Osteocyte (in vitro differentiated cells): ENCODE data around the gene TSPEAR. TPM values are rescaled to one million over a fixed set of nuclear protein-coding genes. Genes with fewer than 3 reads are reported as not detected.
A peak's percentile ranks its signal among the peaks of the same experiment; 100 is the strongest.

Experiments
- DNase-seq: peaks from one replicate; pipeline ENCODE4 v3.0.0; 2021; ENCODE audit warnings: mixed read lengths; ENCODE audit not compliant: unreplicated experiment; ENCODE audit errors: extremely low spot score
- H3K27ac Mint-ChIP-seq: one replicate; pipeline ENCODE4 v1.8.0; 2021; ENCODE audit warnings: mild to moderate bottlenecking, mixed read lengths; ENCODE audit not compliant: unreplicated experiment
- H3K27me3 Mint-ChIP-seq: one replicate; pipeline ENCODE4 v1.8.0; 2021; ENCODE audit warnings: mixed read lengths; ENCODE audit not compliant: unreplicated experiment
- H3K36me3 Mint-ChIP-seq: one replicate; pipeline ENCODE4 v1.8.0; 2021; ENCODE audit warnings: mixed read lengths; ENCODE audit not compliant: unreplicated experiment
- H3K4me1 Mint-ChIP-seq: one replicate; pipeline ENCODE4 v1.8.0; 2021; ENCODE audit warnings: mixed read lengths; ENCODE audit not compliant: unreplicated experiment
- H3K4me3 Mint-ChIP-seq: one replicate; pipeline ENCODE4 v1.8.0; 2021; ENCODE audit warnings: mild to moderate bottlenecking, moderate library complexity, mixed read lengths; ENCODE audit not compliant: unreplicated experiment
- H3K9me3 Mint-ChIP-seq: one replicate; pipeline ENCODE4 v1.8.0; 2021; ENCODE audit warnings: mixed read lengths; ENCODE audit not compliant: unreplicated experiment
- total RNA-seq: library from RNA; stranded (reverse); gene quantifications from 2 replicates; pipeline ENCODE4 v1.2.1, GENCODE V29; 2021
- TF ChIP-seq, protein P1 (sequence below): fragments of 200-600 bp; sonication (generic); IDR thresholded peaks from 2 replicates; pipeline ENCODE4 v1.5.0; 2021; ENCODE audit warnings: antibody characterized with exemption, mild to moderate bottlenecking, moderate library complexity

TSPEAR gene
- total RNA-seq, 1 donor from 2014 or later, result not detected

DNA sequence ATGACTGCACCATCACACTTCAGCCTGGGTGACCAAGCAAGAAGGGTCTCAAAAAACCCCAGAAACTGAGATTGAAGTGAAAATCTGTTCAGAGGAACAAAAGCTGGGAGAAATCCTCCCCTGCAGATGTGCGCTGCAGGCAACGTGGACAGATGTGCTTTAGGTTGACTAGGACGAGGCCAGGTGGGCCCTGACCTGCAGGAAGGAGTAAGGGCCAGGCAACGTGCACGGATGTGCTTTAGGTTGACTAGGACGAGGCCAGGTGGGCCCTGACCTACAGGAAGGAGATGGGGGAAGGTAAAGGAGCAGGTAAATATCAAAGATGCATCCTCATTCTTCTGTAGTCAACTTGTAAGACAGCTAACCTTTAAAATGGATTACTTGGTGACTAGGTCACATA, 26.9 kb downstream of the TSPEAR start:
- TF ChIP-seq, protein P1, sequence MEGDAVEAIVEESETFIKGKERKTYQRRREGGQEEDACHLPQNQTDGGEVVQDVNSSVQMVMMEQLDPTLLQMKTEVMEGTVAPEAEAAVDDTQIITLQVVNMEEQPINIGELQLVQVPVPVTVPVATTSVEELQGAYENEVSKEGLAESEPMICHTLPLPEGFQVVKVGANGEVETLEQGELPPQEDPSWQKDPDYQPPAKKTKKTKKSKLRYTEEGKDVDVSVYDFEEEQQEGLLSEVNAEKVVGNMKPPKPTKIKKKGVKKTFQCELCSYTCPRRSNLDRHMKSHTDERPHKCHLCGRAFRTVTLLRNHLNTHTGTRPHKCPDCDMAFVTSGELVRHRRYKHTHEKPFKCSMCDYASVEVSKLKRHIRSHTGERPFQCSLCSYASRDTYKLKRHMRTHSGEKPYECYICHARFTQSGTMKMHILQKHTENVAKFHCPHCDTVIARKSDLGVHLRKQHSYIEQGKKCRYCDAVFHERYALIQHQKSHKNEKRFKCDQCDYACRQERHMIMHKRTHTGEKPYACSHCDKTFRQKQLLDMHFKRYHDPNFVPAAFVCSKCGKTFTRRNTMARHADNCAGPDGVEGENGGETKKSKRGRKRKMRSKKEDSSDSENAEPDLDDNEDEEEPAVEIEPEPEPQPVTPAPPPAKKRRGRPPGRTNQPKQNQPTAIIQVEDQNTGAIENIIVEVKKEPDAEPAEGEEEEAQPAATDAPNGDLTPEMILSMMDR, result no peak
- Mint-ChIP-seq H3K9me3 (no peaks in the 10 kb centered on the region), H3K36me3 (no peaks in the 10 kb centered on the region), H3K27ac (no peak overlapping the region), H3K4me3 (no peak overlapping the region), H3K27me3 (peaks cover 77% of the 10 kb centered on the region), H3K4me1 (peaks cover 15% of the 10 kb centered on the region)
- DNase-seq, result peak; percentile 34

DNA sequence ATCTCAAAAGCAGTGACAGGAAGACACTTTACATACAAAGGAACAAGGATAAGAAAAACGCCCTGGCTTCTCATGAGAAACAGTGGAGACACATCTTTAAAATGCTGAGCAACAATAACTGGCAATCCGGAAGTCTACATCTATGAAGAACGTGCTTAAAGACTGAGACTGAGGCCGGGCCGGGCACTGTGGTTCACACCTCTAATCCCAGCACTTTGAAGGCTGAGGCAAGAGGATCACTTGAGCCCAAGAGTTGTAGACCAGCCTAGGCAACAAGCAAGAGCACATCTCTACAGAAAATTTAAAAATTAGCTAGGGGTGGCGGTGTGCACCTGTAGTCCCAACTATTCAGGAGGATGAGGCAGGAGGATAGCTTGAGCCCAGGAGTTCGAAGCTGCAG, 27.3 kb downstream of the TSPEAR start:
- Mint-ChIP-seq H3K4me3 (no peak overlapping the region), H3K9me3 (no peaks in the 10 kb centered on the region), H3K4me1 (peaks cover 15% of the 10 kb centered on the region), H3K36me3 (no peaks in the 10 kb centered on the region), H3K27me3 (peaks cover 81% of the 10 kb centered on the region), H3K27ac (no peak overlapping the region)
- TF ChIP-seq, protein P1, result no peak
- DNase-seq, result peak; percentile 56

DNA sequence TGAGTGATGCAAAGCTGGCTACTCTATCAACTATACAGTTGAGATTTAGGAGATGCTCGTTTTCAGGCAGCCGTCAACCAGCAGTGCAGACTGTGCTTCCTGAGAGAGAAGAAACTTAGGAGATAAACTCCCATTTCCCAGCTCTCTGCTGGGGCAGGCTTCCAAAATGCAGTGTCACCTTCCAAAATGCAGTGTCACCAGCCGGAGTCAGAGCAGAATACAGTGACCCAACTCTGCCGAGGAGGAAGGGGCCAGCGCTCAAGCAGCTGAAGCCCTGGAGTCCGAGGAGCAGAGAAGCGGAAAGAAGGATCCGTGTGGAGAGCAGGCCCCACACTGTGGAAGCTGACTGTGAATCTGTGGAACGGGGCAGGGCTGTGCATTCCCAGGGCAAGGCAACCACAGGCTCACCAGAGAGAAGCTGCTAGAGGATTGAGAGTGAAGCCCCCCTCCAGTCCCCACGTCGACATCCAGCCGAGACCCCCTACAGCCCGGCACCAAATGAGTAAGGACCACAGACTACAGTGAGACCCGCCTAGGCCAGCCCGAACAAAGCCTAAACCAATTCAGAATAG, 28.7 kb downstream of the TSPEAR start:
- Mint-ChIP-seq H3K4me1 (peaks cover 11% of the 10 kb centered on the region), H3K36me3 (no peaks in the 10 kb centered on the region), H3K4me3 (no peak overlapping the region), H3K27ac (no peak overlapping the region), H3K27me3 (peaks cover 72% of the 10 kb centered on the region), H3K9me3 (no peaks in the 10 kb centered on the region)
- peak; percentile 42 for DNase-seq
- TF ChIP-seq, protein P1, result no peak

DNA sequence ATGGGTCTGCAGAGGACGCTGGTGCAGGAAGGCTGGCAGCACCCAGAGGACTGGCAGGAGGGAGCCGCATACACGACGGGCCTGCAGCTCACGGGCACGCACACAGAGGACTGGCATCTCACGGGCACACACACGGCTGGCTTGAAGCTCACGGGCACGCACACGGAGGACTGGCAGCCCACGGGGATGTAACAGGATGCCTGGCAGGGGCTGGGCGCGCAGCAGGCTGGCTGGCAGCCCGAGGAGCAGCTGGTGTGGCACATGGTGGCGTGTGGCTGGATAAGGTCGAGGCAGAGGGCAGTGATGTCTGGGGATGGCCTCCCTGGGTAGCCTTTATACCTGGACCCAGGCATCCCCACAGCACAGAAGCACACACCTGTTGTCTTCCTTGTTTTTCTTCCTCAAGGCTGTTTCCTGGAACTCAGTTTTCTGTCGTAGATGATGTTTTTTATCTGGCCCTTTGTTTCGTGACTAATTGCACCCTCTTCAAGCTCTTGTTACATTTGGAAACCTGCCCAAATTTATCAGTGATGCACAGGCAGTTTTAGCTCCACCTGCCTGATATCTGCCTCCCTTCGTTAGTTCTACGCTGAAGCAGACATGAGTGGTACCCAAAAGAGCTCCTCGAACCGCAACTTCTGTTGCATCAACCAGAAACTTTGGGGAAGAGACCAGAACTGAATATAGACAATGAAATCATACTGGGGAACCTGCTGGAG, 29.4 kb downstream of the TSPEAR start, which contains the start of gene KRTAP12-1:
Gene KRTAP12-1 (minus strand): TSS at position 303 of the 719 bp plus-strand sequence. CDS start 40 bp downstream, at position 263.
- Mint-ChIP-seq H3K27me3 (peaks cover 66% of the 10 kb centered on the region), H3K9me3 (no peaks in the 10 kb centered on the region), H3K36me3 (no peaks in the 10 kb centered on the region), H3K27ac (no peak within 1 kb of the TSS), H3K4me1 (peaks cover 6% of the 10 kb centered on the region), H3K4me3 (no peak within 1 kb of the TSS)
- TF ChIP-seq, protein P1, result no peak
- DNase-seq, result peak; percentile 75

DNA sequence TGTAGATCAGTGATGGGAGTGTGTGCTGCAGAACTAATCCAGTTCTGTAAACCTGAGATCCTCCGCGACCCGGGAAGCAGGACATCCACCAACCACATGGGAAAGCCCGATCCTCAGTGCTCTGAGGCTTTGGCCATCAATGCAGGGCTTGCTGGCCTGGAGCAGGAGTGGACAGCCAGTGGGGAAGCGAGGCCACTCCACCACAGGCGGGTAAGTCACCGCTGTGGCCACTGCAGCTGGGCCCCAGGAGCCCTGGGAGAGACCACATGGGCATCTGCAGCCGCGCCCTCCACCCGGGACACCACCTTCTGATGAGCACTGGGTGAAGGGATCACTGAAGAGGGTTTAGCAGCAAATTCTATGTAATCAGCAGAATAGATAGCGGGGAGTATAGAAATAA, 30.2 kb downstream of the TSPEAR start:
- TF ChIP-seq, protein P1, result no peak
- Mint-ChIP-seq H3K9me3 (no peaks in the 10 kb centered on the region), H3K27ac (no peak overlapping the region), H3K4me1 (no peaks in the 10 kb centered on the region), H3K4me3 (no peak overlapping the region), H3K36me3 (no peaks in the 10 kb centered on the region), H3K27me3 (peaks cover 65% of the 10 kb centered on the region)
- DNase-seq, result peak; percentile 69
